HepG2 (cell line): ENCODE results near the gene GMPPA. TPM values are rescaled to one million over a fixed set of nuclear protein-coding genes. Genes with fewer than 3 reads are reported as not detected.
A peak's percentile ranks its signal among the peaks of the same experiment; 100 is the strongest.

ENCODE experiments used
- CAMTA2 ChIP-seq: sonication (generic); formaldehyde crosslinking; IDR thresholded peaks from 2 replicates; pipeline ENCODE4 v1.4.0; 2020; ENCODE audit warnings: mild to moderate bottlenecking, missing genetic modification reagents, borderline replicate concordance
- DNMT1 ChIP-seq: sonication (generic); formaldehyde crosslinking; IDR thresholded peaks from 2 replicates; pipeline ENCODE4 v1.5.1; 2020; ENCODE audit warnings: mild to moderate bottlenecking, missing genetic modification reagents
- ELF1 ChIP-seq: sonication (generic); formaldehyde crosslinking; IDR thresholded peaks from 2 replicates; pipeline ENCODE4 v1.4.0; 2020; ENCODE audit warnings: missing genetic modification reagents
- FOXJ3 ChIP-seq: sonication (generic); formaldehyde crosslinking; IDR thresholded peaks from 2 replicates; pipeline ENCODE4 v1.4.0; 2020; ENCODE audit warnings: missing genetic modification reagents, mild to moderate bottlenecking, borderline replicate concordance
- GPN1 ChIP-seq: sonication (generic); formaldehyde crosslinking; IDR thresholded peaks from 2 replicates; pipeline ENCODE4 v1.5.1; 2020; ENCODE audit warnings: missing genetic modification reagents, borderline replicate concordance
- HDAC6 ChIP-seq: fragments of 200-600 bp; sonication (generic); IDR thresholded peaks from 2 replicates; pipeline ENCODE4 v1.7.0; 2017; ENCODE audit warnings: mild to moderate bottlenecking, antibody characterized with exemption, low read length, low read depth
- KDM6A ChIP-seq: IDR thresholded peaks from 2 replicates; pipeline ENCODE4 v1.6.1; 2016; ENCODE audit warnings: low read depth
- MXD4 ChIP-seq: IDR thresholded peaks from 2 replicates; pipeline ENCODE4 v1.6.1; 2016; ENCODE audit warnings: mild to moderate bottlenecking, missing biosample characterization, missing genetic modification reagents
- PPARG ChIP-seq: conservative IDR thresholded peaks from 2 replicates; pipeline ENCODE4 v1.6.1; 2016; ENCODE audit warnings: missing biosample characterization, missing genetic modification reagents
- PRMT3 ChIP-seq: sonication (generic); formaldehyde crosslinking; IDR thresholded peaks from 2 replicates; pipeline ENCODE4 v1.8.1; 2022; ENCODE audit warnings: low read depth, mild to moderate bottlenecking, moderate library complexity, missing genetic modification reagents, borderline replicate concordance
- PTBP1 ChIP-seq: fragments of 200-400 bp; formaldehyde crosslinking; IDR thresholded peaks from 2 replicates; pipeline ENCODE4 v1.6.1; 2018; ENCODE audit warnings: low read length, low read depth; ENCODE audit not compliant: poor library complexity, severe bottlenecking
- RARG ChIP-seq: sonication (generic); formaldehyde crosslinking; IDR thresholded peaks from 2 replicates; pipeline ENCODE4 v1.4.0; 2020; ENCODE audit warnings: low read depth, mild to moderate bottlenecking, missing genetic modification reagents
- SIN3B ChIP-seq: fragments of 150-350 bp; IDR thresholded peaks from 2 replicates; pipeline ENCODE4 v1.6.1; 2014; ENCODE audit warnings: low read length
- SMAD9 ChIP-seq: sonication (generic); formaldehyde crosslinking; IDR thresholded peaks from 2 replicates; pipeline ENCODE4 v1.5.1; 2020; ENCODE audit warnings: mild to moderate bottlenecking, missing genetic modification reagents
- SRSF9 ChIP-seq: fragments of 200-400 bp; formaldehyde crosslinking; IDR thresholded peaks from 2 replicates; pipeline ENCODE4 v1.6.1; 2018; ENCODE audit warnings: borderline replicate concordance, mild to moderate bottlenecking, low read depth, low read length; ENCODE audit not compliant: insufficient read depth, poor library complexity, severe bottlenecking
- TRIM24 ChIP-seq: sonication (generic); formaldehyde crosslinking; IDR thresholded peaks from 2 replicates; pipeline ENCODE4 v1.8.0; 2022; ENCODE audit warnings: mild to moderate bottlenecking, missing genetic modification reagents
- ZBTB25 ChIP-seq: IDR thresholded peaks from 2 replicates; pipeline ENCODE4 v1.6.1; 2018; ENCODE audit warnings: missing genetic modification reagents
- ZFP36L1 ChIP-seq: sonication (generic); formaldehyde crosslinking; IDR thresholded peaks from 2 replicates; pipeline ENCODE4 v1.8.0; 2022; ENCODE audit warnings: mild to moderate bottlenecking, missing genetic modification reagents, moderate library complexity
- ZFX ChIP-seq: sonication (generic); formaldehyde crosslinking; IDR thresholded peaks from 2 replicates; pipeline ENCODE4 v1.4.0; 2020; ENCODE audit warnings: mild to moderate bottlenecking, low read depth, missing genetic modification reagents, moderate library complexity
- ZNF101 ChIP-seq: sonication (generic); formaldehyde crosslinking; IDR thresholded peaks from 2 replicates; pipeline ENCODE4 v1.4.0; 2020; ENCODE audit warnings: mild to moderate bottlenecking, low read depth, missing genetic modification reagents, borderline replicate concordance
- ZNF160 ChIP-seq: sonication (generic); formaldehyde crosslinking; IDR thresholded peaks from 2 replicates; pipeline ENCODE4 v1.8.0; 2022; ENCODE audit warnings: mild to moderate bottlenecking, inconsistent platforms, missing genetic modification reagents
- ZNF253 ChIP-seq: sonication (generic); formaldehyde crosslinking; IDR thresholded peaks from 2 replicates; pipeline ENCODE4 v1.8.0; 2022; ENCODE audit warnings: mild to moderate bottlenecking, missing genetic modification reagents, borderline replicate concordance
- ZNF280D ChIP-seq: sonication (generic); formaldehyde crosslinking; IDR thresholded peaks from 2 replicates; pipeline ENCODE4 v1.5.1; 2020; ENCODE audit warnings: mild to moderate bottlenecking, missing genetic modification reagents
- ZNF34 ChIP-seq: sonication (generic); formaldehyde crosslinking; IDR thresholded peaks from 2 replicates; pipeline ENCODE4 v1.4.0; 2020; ENCODE audit warnings: mild to moderate bottlenecking, missing genetic modification reagents, borderline replicate concordance
- ZNF564 ChIP-seq: sonication (generic); formaldehyde crosslinking; IDR thresholded peaks from 2 replicates; pipeline ENCODE4 v1.8.1; 2023; ENCODE audit warnings: mild to moderate bottlenecking, missing genetic modification reagents
- ZNF780A ChIP-seq: sonication (generic); formaldehyde crosslinking; IDR thresholded peaks from 2 replicates; pipeline ENCODE4 v1.8.0; 2022; ENCODE audit warnings: mild to moderate bottlenecking, missing genetic modification reagents, moderate library complexity
- polyA plus RNA-seq, 8 experiments: library from polyadenylated mRNA; depleted of rRNA in 3 of 8; stranded (reverse) in 7 of 8; unstranded in 1 of 8; fragments of >200 nt; fragmentation: Illumina TruSeq in 4 of 8; extraction: Trizol in 4 of 8; gene quantifications; 2 replicates each; pipeline versions ENCODE4 v1.2.1 to v1.2.3, GENCODE V29; 2011 to 2016; ENCODE audit warnings: low read depth in 4 of 8, missing spikeins in 1 of 8, mixed read lengths in 1 of 8; ENCODE audit not compliant: insufficient read depth in 1 of 8
- total RNA-seq, 5 experiments: library from RNA; depleted of rRNA; stranded (reverse); fragments of >200 nt; fragmentation: Illumina TruSeq; extraction: Trizol; gene quantifications; 2 replicates each; pipeline ENCODE4 v1.2.3, GENCODE V29; 2016; ENCODE audit warnings: low read depth in 1 of 5
- TF ChIP-seq, protein P1 (sequence below): IDR thresholded peaks from 2 replicates; pipeline ENCODE4 v1.6.1; 2016; ENCODE audit warnings: mild to moderate bottlenecking, missing biosample characterization, missing genetic modification reagents

The GMPPA gene
- total and polyA plus RNA-seq, 2 of the 13 experiments (the other 11 are each of a cell fraction or from before 2014, with no cell fraction given) = 81.1 to 106 TPM

- TF ChIP-seq ZNF280D (CRISPR knock-in tag) (no peak), ZFP36L1 (CRISPR knock-in tag) (no peak), SMAD9 (CRISPR knock-in tag) (no peak), PTBP1 (no peak), KDM6A (CRISPR knock-in tag) (no peak), FOXJ3 (CRISPR knock-in tag) (no peak), PPARG (CRISPR knock-in tag) (no peak), ELF1 (CRISPR knock-in tag) (0 out of 2 replicates have a peak, but pooled peaks have one; percentile 12), DNMT1 (CRISPR knock-in tag) (no peak; the same call in 1 of the 2 replicates), GPN1 (CRISPR knock-in tag) (no peak), ZNF34 (CRISPR knock-in tag) (no peak), TRIM24 (CRISPR knock-in tag) (no peak), ZNF160 (CRISPR knock-in tag) (no peak), PRMT3 (CRISPR knock-in tag) (no peak), SIN3B (no peak), ZNF253 (no peak), SRSF9 (no peak), ZBTB25 (CRISPR knock-in tag) (no peak), CAMTA2 (0 out of 2 replicates have a peak, but pooled peaks have one; percentile 64), ZFX (CRISPR knock-in tag) (0 out of 2 replicates have a peak, but pooled peaks have one; percentile 5), ZNF780A (no peak), MXD4 (CRISPR knock-in tag) (no peak), HDAC6 (no peak), ZNF564 (CRISPR knock-in tag) (no peak), RARG (CRISPR knock-in tag) (no peak), ZNF101 (CRISPR knock-in tag) (no peak)
- TF ChIP-seq, protein P1, sequence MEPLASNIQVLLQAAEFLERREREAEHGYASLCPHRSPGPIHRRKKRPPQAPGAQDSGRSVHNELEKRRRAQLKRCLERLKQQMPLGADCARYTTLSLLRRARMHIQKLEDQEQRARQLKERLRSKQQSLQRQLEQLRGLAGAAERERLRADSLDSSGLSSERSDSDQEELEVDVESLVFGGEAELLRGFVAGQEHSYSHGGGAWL (CRISPR knock-in tag) = no peak
- TF ChIP-seq, all 625 proteins: peak for 105
These were observed 11.3 kb downstream of the GMPPA start (continued) for GRCh38 chr2:219509780-219510511.
